Keratinocyte (primary cell): ENCODE data around the gene PCGF2. TPM values are rescaled to one million over a fixed set of nuclear protein-coding genes. Genes with fewer than 3 reads are reported as not detected.

Experiments
- DNase-seq: peaks from one replicate; pipeline ENCODE4 v3.0.0-alpha.2; 2011; ENCODE audit warnings: low read depth, missing footprints, low spot score
- FAIRE-seq: peaks from 2 replicates; lab custom pipeline; 2011; peaks lifted over from hg19 to GRCh38; lab: Jason Lieb, UNC
- H2AFZ ChIP-seq: 2 replicates; pipeline ENCODE4 v1.6.0; 2012; ENCODE audit warnings: low read length, control low read depth, inconsistent platforms; ENCODE audit not compliant: control insufficient read depth
- H3K27ac ChIP-seq: 2 replicates; pipeline ENCODE4 v1.5.1; 2011; ENCODE audit warnings: low read length; ENCODE audit not compliant: control insufficient read depth, insufficient read depth
- H3K27me3 ChIP-seq: 3 replicates; pipeline ENCODE4 v1.6.0; 2011; ENCODE audit warnings: low read length; ENCODE audit not compliant: control insufficient read depth, insufficient read depth; ENCODE audit errors: extremely low read depth
- H3K36me3 ChIP-seq, 2 experiments: 2 replicates in 1 of 2; 3 replicates in 1 of 2; pipeline ENCODE4 v1.5.1; 2011; ENCODE audit warnings: low read length in 2 of 2, mild to moderate bottlenecking in 1 of 2; ENCODE audit not compliant: control insufficient read depth in 2 of 2, insufficient read depth in 2 of 2; ENCODE audit errors: extremely low read depth in 1 of 2
- H3K4me1 ChIP-seq: 3 replicates; pipeline ENCODE4 v1.5.1; 2011; ENCODE audit warnings: low read length; ENCODE audit not compliant: control insufficient read depth, insufficient read depth; ENCODE audit errors: extremely low read depth
- H3K4me2 ChIP-seq: 3 replicates; pipeline ENCODE4 v1.6.0; 2011; ENCODE audit warnings: low read depth, low read length; ENCODE audit not compliant: control insufficient read depth, insufficient read depth; ENCODE audit errors: extremely low read depth
- H3K4me3 ChIP-seq, 3 experiments: fragments of 200-600 bp in 1 of 3; sonication (generic) in 1 of 3; 2 replicates in 2 of 3; 3 replicates in 1 of 3; pipeline ENCODE4 v1.5.1; 2011 to 2016; ENCODE audit warnings: low read length in 3 of 3, mild to moderate bottlenecking in 3 of 3, control low read depth in 2 of 3, inconsistent platforms in 1 of 3, low read depth in 1 of 3, mixed read lengths in 1 of 3, mixed run types in 1 of 3, moderate library complexity in 1 of 3; ENCODE audit not compliant: control insufficient read depth in 2 of 3, insufficient read depth in 2 of 3; ENCODE audit errors: extremely low read depth in 1 of 3
- H3K79me2 ChIP-seq: 2 replicates; pipeline ENCODE4 v1.6.0; 2012; ENCODE audit warnings: low read length; ENCODE audit not compliant: control insufficient read depth, insufficient read depth
- H3K9ac ChIP-seq: 3 replicates; pipeline ENCODE4 v1.6.0; 2011; ENCODE audit warnings: low read length; ENCODE audit not compliant: control insufficient read depth, insufficient read depth; ENCODE audit errors: extremely low read depth
- H3K9me1 ChIP-seq: 3 replicates; pipeline ENCODE4 v1.6.0; 2011; ENCODE audit warnings: low read length; ENCODE audit not compliant: control insufficient read depth, insufficient read depth; ENCODE audit errors: extremely low read depth
- H3K9me3 ChIP-seq: 2 replicates; pipeline ENCODE4 v1.5.1; 2012; ENCODE audit warnings: low read depth, low read length; ENCODE audit not compliant: control insufficient read depth
- H4K20me1 ChIP-seq: 3 replicates; pipeline ENCODE4 v1.6.0; 2011; ENCODE audit warnings: low read length; ENCODE audit not compliant: control insufficient read depth, insufficient read depth; ENCODE audit errors: extremely low read depth
- CTCF ChIP-seq, 3 experiments: IDR thresholded peaks in 1 of 3; conservative IDR thresholded peaks in 1 of 3; optimal IDR thresholded peaks in 1 of 3; 2 replicates in 2 of 3; 3 replicates in 1 of 3; pipeline versions ENCODE3 to v1.5.1; 2011; ENCODE audit warnings: low read length in 3 of 3, mild to moderate bottlenecking in 3 of 3, moderate library complexity in 2 of 3, control low read depth in 1 of 3, inconsistent platforms in 1 of 3; ENCODE audit not compliant: insufficient read depth in 2 of 3; ENCODE audit errors: extremely low read depth in 1 of 3
- EZH2 ChIP-seq: IDR thresholded peaks from one replicate; pipeline ENCODE4 v1.6.1; 2012; ENCODE audit warnings: inconsistent platforms, mild to moderate bottlenecking, low read length, moderate library complexity
- dilution Hi-C: fragments of 300-500 bp; cut with MboI; formaldehyde crosslinking; loops from one replicate; pipeline ENCODE4 v1.7.0; 2020; ENCODE audit warnings: low sequenced_read_pairs; ENCODE audit not compliant: extremely low pct_ligation_motif_present
- polyA plus RNA-seq, 5 experiments: library from polyadenylated mRNA; depleted of rRNA in 3 of 5; stranded (reverse) in 3 of 5; stranded (forward) in 1 of 5; unstranded in 1 of 5; fragments of >200 nt; gene quantifications; 1 replicate in 1 of 5; 2 replicates in 3 of 5; 3 replicates in 1 of 5; pipeline versions ENCODE4 v1.2.1 to v1.2.3, GENCODE V29; 2011 to 2012; ENCODE audit warnings: missing spikeins in 2 of 5, low read depth in 1 of 5, low replicate concordance in 1 of 5

PCGF2 gene
- polyA plus RNA-seq, 1 donor (not counting 4 experiments of a cell fraction or from before 2014, with no cell fraction given), result 4.1 TPM

DNA sequence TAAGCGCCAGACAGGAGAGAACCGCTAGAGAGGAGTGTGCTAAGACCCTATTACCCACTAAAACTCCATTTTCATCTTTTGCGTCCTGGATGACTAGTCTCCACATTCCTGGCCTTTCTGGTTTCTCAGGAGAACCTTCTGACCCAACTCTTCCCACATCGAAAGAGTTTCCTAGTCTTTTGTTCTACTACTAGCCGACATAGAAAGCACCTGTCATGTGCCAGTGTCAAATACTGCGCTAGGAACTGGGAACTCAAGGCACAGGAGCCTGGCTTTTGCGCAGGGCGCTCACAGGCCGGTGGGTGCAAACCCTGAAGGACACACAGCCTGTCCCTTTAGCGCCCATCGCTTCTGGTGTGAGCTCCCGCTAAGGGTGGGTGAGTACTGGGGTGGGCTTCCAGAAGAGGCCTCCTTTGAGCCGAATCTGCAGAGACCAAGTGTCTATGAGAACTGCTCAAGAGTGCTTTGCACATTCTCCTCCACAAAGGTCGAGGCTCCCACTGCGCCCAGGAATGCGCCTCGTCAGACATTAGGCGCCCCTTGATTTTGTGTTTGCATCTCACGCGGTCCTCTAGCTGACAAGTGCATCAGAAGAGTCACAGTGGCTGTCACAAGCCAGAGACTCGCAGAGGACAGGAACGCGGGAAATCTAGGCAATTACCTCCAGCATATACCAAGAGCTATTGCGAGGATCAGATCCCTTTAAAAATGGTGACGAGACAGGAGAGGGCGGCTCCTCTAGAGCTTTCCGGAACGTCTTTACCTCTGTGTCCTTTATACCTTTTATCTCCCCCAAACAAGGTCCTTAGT, 2.4 kb upstream of the PCGF2 start:
- peak overlapping the region; percentile 29 for H3K9ac ChIP-seq
- no peaks in the 10 kb centered on the region for H3K9me3 ChIP-seq
- peak overlapping the region; percentile 45 for H3K27ac ChIP-seq
- dilution Hi-C loops, result no loop called here
- FAIRE-seq (no peak), DNase-seq (no peak)
- TF ChIP-seq CTCF (optimal IDR thresholded peaks at IDR 0.05 in 1 of 3, IDR thresholded peaks at IDR 0.05 in 1 of 3, conservative IDR thresholded peaks at IDR 0.05 in 1 of 3; ENCODE audit: extremely low read depth in 1 of 3, insufficient read depth in 2 of 3, low read length in 3 of 3), result no peak
- TF ChIP-seq EZH2, result no peak
- no peaks in the 10 kb centered on the region for H3K27me3 ChIP-seq
- H3K4me2 ChIP-seq, result peak overlapping the region; percentile 87
- peaks cover 27% of the 10 kb centered on the region for H3K4me1 ChIP-seq
- peak overlapping the region; percentile 3 for H2AFZ ChIP-seq
- H3K4me3 ChIP-seq, result peak overlapping the region; percentile 73 to 100 (median 95)
- peaks cover 46% of the 10 kb centered on the region for H3K79me2 ChIP-seq
- peaks cover 2% of the 10 kb centered on the region for H4K20me1 ChIP-seq
- peaks cover 2 to 10% of the 10 kb centered on the region in 2 experiments for H3K36me3 ChIP-seq
- H3K9me1 ChIP-seq, result peaks cover 7% of the 10 kb centered on the region

GRCh38 chr17:38750044-38750311, 1.8 kb upstream of the PCGF2 start:
- H3K27ac ChIP-seq, result no peak overlapping the region

More at GRCh38 chr17:38750044-38750311, 1.8 kb upstream of the PCGF2 start:
- Histone ChIP-seq H3K4me3 (peak overlapping the region; percentile 73 to 95 (median 82)), H2AFZ (peak overlapping the region; percentile 64), H3K4me1 (peaks cover 27% of the 10 kb centered on the region), H3K27me3 (no peaks in the 10 kb centered on the region), H3K4me2 (peak overlapping the region; percentile 87), H3K9me1 (peaks cover 7% of the 10 kb centered on the region), H3K9ac (peak overlapping the region; percentile 28), H4K20me1 (peaks cover 2% of the 10 kb centered on the region), H3K36me3 (peaks cover 2 to 8% of the 10 kb centered on the region in 2 experiments), H3K79me2 (peaks cover 48% of the 10 kb centered on the region), H3K9me3 (no peaks in the 10 kb centered on the region)
- no peak for FAIRE-seq
- DNase-seq, result no peak
- no peak for TF ChIP-seq EZH2
- TF ChIP-seq CTCF (optimal IDR thresholded peaks at IDR 0.05 in 1 of 3, IDR thresholded peaks at IDR 0.05 in 1 of 3, conservative IDR thresholded peaks at IDR 0.05 in 1 of 3; ENCODE audit: extremely low read depth in 1 of 3, insufficient read depth in 2 of 3, low read length in 3 of 3), result no peak
- dilution Hi-C loops, result no loop called here
